GM12892 (cell line): ENCODE data around the gene LRRC18.
A peak's percentile ranks its signal among the peaks of the same experiment; 100 is the strongest.

ENCODE experiments used
- DNase-seq: peaks from one replicate; pipeline ENCODE4 v3.0.0; 2011; ENCODE audit not compliant: insufficient read length
- FAIRE-seq: peaks from 2 replicates; lab custom pipeline; 2011; peaks lifted over from hg19 to GRCh38; lab: Jason Lieb, UNC
- POLR2A ChIP-seq: IDR thresholded peaks from 2 replicates; pipeline ENCODE4 v1.6.1; 2011; ENCODE audit warnings: low read depth, low read length, control low read depth
- POLR2AphosphoS5 ChIP-seq: IDR thresholded peaks from 2 replicates; pipeline ENCODE4 v1.6.1; 2011; ENCODE audit warnings: low read depth, low read length, control low read depth
- TAF1 ChIP-seq: IDR thresholded peaks from 2 replicates; pipeline ENCODE4 v1.6.1; 2011; ENCODE audit warnings: low read depth, mild to moderate bottlenecking, control low read depth, low read length, borderline replicate concordance

LRRC18 gene

GRCh38 chr10:48931188-48931587, 8.5 kb downstream of the LRRC18 start:
- no peak for DNase-seq
- no peak for TF ChIP-seq POLR2AphosphoS5

GRCh38 chr10:48929413-48929990, 10.1 kb downstream of the LRRC18 start:
- DNase-seq (no peak), FAIRE-seq (no peak)
- TF ChIP-seq POLR2AphosphoS5 (no peak), TAF1 (no peak), POLR2A (no peak)

More at GRCh38 chr10:48931188-48931587, 8.5 kb downstream of the LRRC18 start:
- FAIRE-seq = no peak

- DNase-seq = no peak
- no peak for FAIRE-seq
- TF ChIP-seq TAF1 (no peak), POLR2AphosphoS5 (no peak)
Observed at GRCh38 chr10:48926764-48927540, 12.7 kb downstream of the LRRC18 start.

- FAIRE-seq = no peak
- TF ChIP-seq POLR2A (no peak), POLR2AphosphoS5 (no peak), TAF1 (no peak)
- DNase-seq = no peak
Observed at GRCh38 chr10:48926255-48926654, 13.4 kb downstream of the LRRC18 start.

- FAIRE-seq (no peak), DNase-seq (no peak)
- no peak for TF ChIP-seq TAF1
- no peak for TF ChIP-seq POLR2AphosphoS5
- TF ChIP-seq POLR2A = no peak
Observed at GRCh38 chr10:48924988-48925387, 14.7 kb downstream of the LRRC18 start.

- FAIRE-seq (no peak), DNase-seq (no peak)
- TF ChIP-seq TAF1 (no peak), POLR2A (no peak), POLR2AphosphoS5 (no peak)
Observed at GRCh38 chr10:48923748-48924147, 15.9 kb downstream of the LRRC18 start.

- DNase-seq (no peak), FAIRE-seq (no peak)
- TF ChIP-seq TAF1 = no peak
- no peak for TF ChIP-seq POLR2A
- TF ChIP-seq POLR2AphosphoS5 = no peak
Observed at GRCh38 chr10:48913674-48914073, 26.0 kb downstream of the LRRC18 start.

- FAIRE-seq (no peak), DNase-seq (no peak)
- TF ChIP-seq TAF1 = no peak
- TF ChIP-seq POLR2A = no peak
- no peak for TF ChIP-seq POLR2AphosphoS5
Observed at GRCh38 chr10:48910548-48910947, 29.1 kb downstream of the LRRC18 start.

- peak; percentile 60 for FAIRE-seq
- no peak for TF ChIP-seq TAF1
- TF ChIP-seq POLR2A = no peak
- no peak for TF ChIP-seq POLR2AphosphoS5
- peak; percentile 27 for DNase-seq
Observed at GRCh38 chr10:48907730-48908129, 31.9 kb downstream of the LRRC18 start.

GRCh38 chr10:48906841-48907240, 32.8 kb downstream of the LRRC18 start:
- TF ChIP-seq TAF1 = no peak
- TF ChIP-seq POLR2A = no peak
- DNase-seq (no peak), FAIRE-seq (no peak)

GRCh38 chr10:48905311-48905710, 34.3 kb downstream of the LRRC18 start:
- no peak for FAIRE-seq
- no peak for DNase-seq
- no peak for TF ChIP-seq TAF1
- TF ChIP-seq POLR2AphosphoS5 = no peak
- TF ChIP-seq POLR2A = no peak

GRCh38 chr10:48904861-48905260, 34.8 kb downstream of the LRRC18 start:
- TF ChIP-seq POLR2AphosphoS5 (no peak), POLR2A (no peak), TAF1 (no peak)
- DNase-seq (no peak), FAIRE-seq (no peak)
